ENCODE measurements around the gene CLEC1B.
"Not testable (repeated sequence)": the region's sequence is repeated elsewhere in the genome, so short reads cannot be mapped to it uniquely, and the experiment has no call there.

Gene CLEC1B

DNA sequence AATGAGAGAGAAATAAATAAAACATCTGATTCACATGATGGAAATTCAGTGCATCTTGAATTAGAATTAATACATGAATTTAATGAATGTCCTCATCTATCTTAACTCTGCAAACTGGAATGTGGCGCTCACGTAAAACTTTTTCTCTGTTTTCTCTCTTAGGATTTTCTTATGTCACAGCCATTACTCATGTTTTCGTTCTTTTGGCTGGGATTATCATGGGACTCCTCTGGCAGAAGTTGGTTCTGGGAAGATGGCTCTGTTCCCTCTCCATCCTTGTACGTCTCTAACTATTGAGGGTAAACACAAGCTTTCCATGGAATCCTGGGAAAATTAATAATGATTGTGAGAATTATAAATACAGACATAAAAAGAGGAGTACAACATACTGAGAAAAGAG, 16.5 kb upstream of the CLEC1B start:
- H3K4me3 ChIP-seq (ENCODE audit: low read depth, low read length) = no peak overlapping the region
- no peak for DNase-seq (ENCODE audit: low read depth)
- TF ChIP-seq, protein P1, sequence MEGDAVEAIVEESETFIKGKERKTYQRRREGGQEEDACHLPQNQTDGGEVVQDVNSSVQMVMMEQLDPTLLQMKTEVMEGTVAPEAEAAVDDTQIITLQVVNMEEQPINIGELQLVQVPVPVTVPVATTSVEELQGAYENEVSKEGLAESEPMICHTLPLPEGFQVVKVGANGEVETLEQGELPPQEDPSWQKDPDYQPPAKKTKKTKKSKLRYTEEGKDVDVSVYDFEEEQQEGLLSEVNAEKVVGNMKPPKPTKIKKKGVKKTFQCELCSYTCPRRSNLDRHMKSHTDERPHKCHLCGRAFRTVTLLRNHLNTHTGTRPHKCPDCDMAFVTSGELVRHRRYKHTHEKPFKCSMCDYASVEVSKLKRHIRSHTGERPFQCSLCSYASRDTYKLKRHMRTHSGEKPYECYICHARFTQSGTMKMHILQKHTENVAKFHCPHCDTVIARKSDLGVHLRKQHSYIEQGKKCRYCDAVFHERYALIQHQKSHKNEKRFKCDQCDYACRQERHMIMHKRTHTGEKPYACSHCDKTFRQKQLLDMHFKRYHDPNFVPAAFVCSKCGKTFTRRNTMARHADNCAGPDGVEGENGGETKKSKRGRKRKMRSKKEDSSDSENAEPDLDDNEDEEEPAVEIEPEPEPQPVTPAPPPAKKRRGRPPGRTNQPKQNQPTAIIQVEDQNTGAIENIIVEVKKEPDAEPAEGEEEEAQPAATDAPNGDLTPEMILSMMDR (IDR thresholded peaks at IDR 0.05; ENCODE audit: insufficient read depth, low read depth, low read length, missing control alignments) = no peak

DNA sequence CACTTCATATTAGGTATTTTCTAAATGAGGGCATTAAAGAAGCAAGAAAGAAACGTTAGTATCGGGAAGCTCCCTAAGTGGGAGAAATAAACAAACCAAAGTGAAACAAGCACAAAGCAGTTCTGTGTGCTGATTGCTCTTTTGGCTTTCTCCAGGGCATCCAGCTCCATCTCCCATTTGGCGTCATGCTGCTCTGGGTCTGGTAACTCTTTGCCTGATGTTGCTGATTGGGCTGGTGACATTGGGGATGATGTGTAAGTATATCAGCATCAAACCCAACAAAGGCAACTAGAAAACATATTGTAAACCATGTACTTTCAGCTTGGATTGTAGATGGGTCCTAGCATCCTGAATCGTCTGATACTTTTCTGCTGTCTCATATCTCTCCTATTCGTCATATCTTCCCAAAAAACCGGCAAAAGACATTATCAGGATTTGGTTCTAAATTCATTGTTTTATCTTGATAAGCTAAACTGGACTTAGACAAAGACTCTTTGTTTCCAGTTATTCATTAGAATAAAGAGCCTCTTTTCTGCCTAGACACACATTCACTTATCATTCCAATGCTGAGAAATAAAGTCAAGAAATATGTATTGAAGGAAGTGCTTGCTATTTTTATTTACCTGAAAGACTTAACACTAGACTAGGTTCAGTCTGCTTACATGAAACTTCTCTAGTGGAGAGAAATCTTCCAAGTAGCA, 13.9 kb upstream of the CLEC1B start:
- DNase-seq (ENCODE audit: low read depth) = no peak
- no peak overlapping the region for H3K4me3 ChIP-seq (ENCODE audit: low read depth, low read length)
- TF ChIP-seq, protein P1 (IDR thresholded peaks at IDR 0.05; ENCODE audit: insufficient read depth, low read depth, low read length, missing control alignments) = no peak

DNA sequence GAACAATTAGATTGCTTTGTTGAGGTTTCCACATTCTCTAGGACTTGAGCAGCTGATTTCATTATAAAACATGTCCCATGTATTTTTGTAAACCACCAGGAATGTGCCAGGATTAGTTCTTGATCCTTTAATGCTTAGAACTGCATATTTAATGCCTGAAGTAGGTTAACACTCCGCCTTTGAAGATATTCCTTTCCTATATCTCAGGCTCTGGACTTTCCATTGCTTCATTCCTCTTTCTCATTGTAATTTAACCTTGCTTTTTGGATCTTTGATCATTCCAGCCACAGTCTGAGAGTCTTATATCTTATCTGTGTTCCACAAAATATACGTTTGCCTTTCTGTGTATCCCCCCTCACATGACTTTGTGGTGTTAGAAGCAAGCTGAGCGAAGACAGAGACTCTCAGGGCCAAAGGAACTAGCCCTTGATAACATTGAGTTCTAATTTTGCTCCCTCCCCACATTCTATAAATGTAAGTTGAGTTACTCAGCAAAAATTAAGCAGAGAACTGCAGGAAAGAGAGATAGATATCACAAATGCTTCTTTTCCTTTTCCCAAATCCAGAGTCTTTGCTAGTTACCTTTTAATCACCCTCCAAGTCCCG, 2.4 kb upstream of the CLEC1B start:
- TF ChIP-seq, protein P1 (IDR thresholded peaks at IDR 0.05; ENCODE audit: insufficient read depth, low read depth, low read length, missing control alignments) = no peak
- DNase-seq (ENCODE audit: low read depth) = no peak
- H3K4me3 ChIP-seq (ENCODE audit: low read depth, low read length) = no peak overlapping the region

DNA sequence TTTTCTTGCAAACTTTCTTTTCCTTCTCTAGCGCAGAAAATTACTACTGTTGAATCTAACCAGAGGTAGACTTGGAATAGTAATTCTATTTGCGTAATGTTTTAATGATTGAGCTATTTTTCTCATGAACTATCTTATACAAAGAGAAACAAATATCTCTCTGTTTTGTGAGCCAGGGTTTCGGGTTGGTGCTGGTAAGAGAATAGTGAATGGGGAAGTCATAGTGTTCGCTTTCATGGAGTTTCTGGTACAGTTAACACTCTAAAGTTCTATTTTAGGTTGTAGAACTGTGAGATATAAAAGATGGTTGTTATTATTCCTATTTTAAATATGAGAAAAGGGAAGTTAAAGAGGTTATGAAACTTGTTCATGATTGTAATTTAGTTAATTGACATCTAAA, 6.6 kb downstream of the CLEC1B start:
- TF ChIP-seq, protein P1 (IDR thresholded peaks at IDR 0.05; ENCODE audit: insufficient read depth, low read depth, low read length, missing control alignments) = no peak
- no peak for DNase-seq (ENCODE audit: low read depth)
- H3K4me3 ChIP-seq (ENCODE audit: low read depth, low read length) = no peak overlapping the region

DNA sequence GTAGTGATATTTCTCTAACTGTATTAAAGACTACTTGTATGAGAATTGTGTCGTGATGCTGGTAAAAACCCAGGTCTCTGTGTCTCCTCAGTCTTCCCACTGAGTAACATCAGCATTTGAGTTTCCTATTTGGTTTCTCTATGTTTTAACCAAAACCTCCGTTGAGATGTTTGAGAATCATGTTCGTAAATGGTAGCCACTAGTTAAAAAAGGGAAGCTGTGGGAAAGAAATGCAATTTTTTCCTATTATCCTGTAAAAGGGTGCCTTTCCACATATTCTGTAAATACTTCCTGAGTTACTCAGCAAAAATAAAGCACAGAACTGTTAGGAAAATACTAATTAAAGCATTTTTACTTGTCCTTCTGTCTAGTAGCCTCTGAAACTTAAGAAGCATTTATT, 7.0 kb downstream of the CLEC1B start:
- TF ChIP-seq, protein P1 (IDR thresholded peaks at IDR 0.05; ENCODE audit: insufficient read depth, low read depth, low read length, missing control alignments) = no peak
- H3K4me3 ChIP-seq (ENCODE audit: low read depth, low read length) = no peak overlapping the region
- DNase-seq (ENCODE audit: low read depth) = no peak

DNA sequence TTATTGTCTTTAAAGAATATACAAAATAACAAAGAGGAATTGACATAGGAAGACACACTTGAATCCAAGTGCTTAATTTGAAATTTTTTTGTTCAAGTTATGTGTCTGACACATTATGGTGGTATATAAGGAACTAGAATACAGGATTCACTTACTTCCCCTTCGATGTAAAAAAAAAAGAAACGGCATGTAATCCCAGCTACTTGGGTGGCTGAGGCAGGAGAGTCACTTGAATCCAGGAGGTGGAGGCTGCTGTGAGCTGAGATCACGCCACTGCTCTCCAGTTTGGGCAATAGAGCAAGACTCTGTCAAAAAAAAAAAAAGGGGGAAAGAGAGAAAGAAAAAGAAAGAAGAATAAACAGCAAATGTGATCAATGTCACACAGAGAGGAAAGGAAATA, 18.8 kb downstream of the CLEC1B start:
- TF ChIP-seq, protein P1 (IDR thresholded peaks at IDR 0.05; ENCODE audit: insufficient read depth, low read depth, low read length, missing control alignments) = no peak
- no peak for DNase-seq (ENCODE audit: low read depth)
- H3K4me3 ChIP-seq (ENCODE audit: low read depth, low read length) = no peak overlapping the region

DNA sequence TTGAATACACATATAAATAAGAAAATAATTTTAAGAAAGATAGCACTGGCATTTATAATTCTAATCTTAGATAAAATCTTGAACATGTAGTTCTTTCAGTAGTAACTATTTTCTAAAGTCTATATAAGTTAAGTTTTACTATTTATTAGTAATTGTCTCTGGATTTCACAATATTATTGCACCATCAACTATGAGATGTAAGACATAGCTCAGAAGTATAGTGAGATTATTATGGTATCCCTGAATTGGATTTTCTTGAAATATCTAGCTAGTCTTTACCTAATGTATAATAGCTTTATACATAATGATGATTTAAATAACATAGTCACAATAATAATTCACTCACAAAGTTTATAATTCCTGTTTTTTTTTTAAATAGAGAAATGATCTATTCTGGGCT, 21.0 kb downstream of the CLEC1B start:
- no peak for DNase-seq (ENCODE audit: low read depth)
- TF ChIP-seq, protein P1 (IDR thresholded peaks at IDR 0.05; ENCODE audit: insufficient read depth, low read depth, low read length, missing control alignments) = no peak
- H3K4me3 ChIP-seq (ENCODE audit: low read depth, low read length) = no peak overlapping the region

DNA sequence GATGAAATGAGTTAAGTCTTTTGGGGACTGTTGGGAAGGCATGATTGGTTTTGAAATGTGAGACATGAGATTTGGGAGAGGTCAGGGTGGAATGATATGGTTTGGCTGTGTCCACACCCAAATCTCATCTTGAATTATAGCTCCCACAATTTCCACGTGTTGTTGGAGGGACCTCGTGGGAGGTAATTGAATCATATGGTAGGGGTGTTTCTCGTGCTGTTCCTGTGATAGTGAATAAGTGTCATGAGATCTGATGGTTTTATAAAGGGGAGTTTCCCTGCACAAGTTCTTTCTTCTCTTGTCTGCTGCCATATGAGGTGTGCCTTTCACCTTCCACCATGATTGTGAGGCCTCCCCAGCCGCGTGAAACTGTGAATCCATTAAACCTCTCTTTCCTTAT, 22.3 kb downstream of the CLEC1B start:
- not testable (repeated sequence) for H3K4me3 ChIP-seq (ENCODE audit: low read depth, low read length); DNase-seq (ENCODE audit: low read depth)

Data from GM12865 (cell line).